Measurements from ENCODE around the gene LYST. TPM values are rescaled to one million over a fixed set of nuclear protein-coding genes. Genes with fewer than 3 reads are reported as not detected.
"Not testable (repeated sequence)": the region's sequence is repeated elsewhere in the genome, so short reads cannot be mapped to it uniquely, and the experiment has no call there.

Gene LYST
- polyA plus RNA-seq, 1 donor (not counting 4 experiments of a cell fraction or from before 2014, with no cell fraction given), result 24.7 TPM

DNA sequence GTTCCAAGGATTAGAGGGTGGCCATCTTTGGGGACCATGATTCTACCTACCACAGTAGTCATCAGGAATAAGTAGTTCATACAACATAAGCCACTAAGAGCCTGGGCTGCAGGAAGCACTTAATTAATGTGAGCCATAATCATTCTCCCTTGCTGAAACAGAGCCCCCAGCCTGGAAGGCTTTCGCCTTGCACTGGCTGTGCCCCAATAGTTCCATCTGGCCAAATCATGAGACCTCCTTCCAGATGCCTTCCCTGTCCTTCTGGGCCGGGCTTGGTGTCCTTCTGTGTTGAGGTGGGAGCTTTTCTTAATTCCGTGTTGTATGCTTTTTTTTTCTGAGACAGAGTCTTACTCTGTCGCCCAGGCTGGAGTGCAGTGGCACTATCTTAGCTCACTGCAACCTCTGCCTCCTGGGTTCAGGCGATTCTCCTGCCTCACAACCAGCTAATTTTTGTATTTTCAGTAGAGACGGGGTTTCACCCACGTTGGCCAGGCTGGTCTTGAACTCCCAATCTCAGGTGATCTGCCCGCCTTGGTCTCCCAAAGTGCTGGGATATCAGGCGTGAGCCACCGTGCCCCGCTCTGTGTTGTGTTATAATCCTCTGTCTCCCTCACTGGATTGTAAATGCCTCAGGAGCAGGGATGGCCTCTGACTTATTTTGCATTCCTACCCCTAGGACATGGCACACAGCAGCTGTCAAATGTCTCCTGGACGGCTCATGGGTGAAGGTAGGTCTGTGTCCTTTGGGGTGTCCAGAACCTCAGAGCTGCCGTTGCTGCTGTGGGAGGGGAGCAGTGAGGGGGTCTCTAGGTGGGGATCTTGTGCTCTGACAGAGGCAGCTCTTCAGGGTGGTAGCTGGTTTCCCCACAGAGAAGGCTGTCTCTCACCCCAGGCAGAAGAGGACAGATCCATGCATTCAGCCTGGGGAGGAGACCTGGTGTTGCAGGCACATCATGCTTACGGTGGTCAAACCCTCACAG lies 227.2 kb downstream of the LYST start:
- DNase-seq (ENCODE audit: low read depth, low spot score) (no peak), FAIRE-seq (no peak)
- peaks cover 8% of the 10 kb centered on the region for H3K4me1 ChIP-seq (ENCODE audit: control insufficient read depth, extremely low read depth, insufficient read depth, low read length)
- no peak overlapping the region for H3K4me3 ChIP-seq (ENCODE audit: control insufficient read depth in 2 of 3, extremely low read depth in 1 of 3, insufficient read depth in 2 of 3, low read depth in 1 of 3, low read length in 3 of 3)
- no peak overlapping the region for H2AFZ ChIP-seq (ENCODE audit: control insufficient read depth, low read length)
- no peaks in the 10 kb centered on the region for H4K20me1 ChIP-seq (ENCODE audit: control insufficient read depth, extremely low read depth, insufficient read depth, low read length)
- TF ChIP-seq EZH2 (IDR thresholded peaks at IDR 0.05; ENCODE audit: low read length), result no peak
- H3K27ac ChIP-seq (ENCODE audit: control insufficient read depth, insufficient read depth, low read length), result no peak overlapping the region
- no peaks in the 10 kb centered on the region for H3K9me1 ChIP-seq (ENCODE audit: control insufficient read depth, extremely low read depth, insufficient read depth, low read length)
- dilution Hi-C loops (cut with MboI; ENCODE audit: extremely low pct_ligation_motif_present, low sequenced_read_pairs), result no loop called here
- peaks cover 6% of the 10 kb centered on the region for H3K27me3 ChIP-seq (ENCODE audit: control insufficient read depth, extremely low read depth, insufficient read depth, low read length)
- H3K36me3 ChIP-seq (ENCODE audit: control insufficient read depth in 2 of 2, extremely low read depth in 1 of 2, insufficient read depth in 2 of 2, low read length in 2 of 2), result no peaks in the 10 kb centered on the region
- H3K9ac ChIP-seq (ENCODE audit: control insufficient read depth, extremely low read depth, insufficient read depth, low read length), result no peak overlapping the region
- no peak overlapping the region for H3K4me2 ChIP-seq (ENCODE audit: control insufficient read depth, extremely low read depth, insufficient read depth, low read depth, low read length)
- H3K9me3 ChIP-seq (ENCODE audit: control insufficient read depth, low read depth, low read length), result no peaks in the 10 kb centered on the region
- no peaks in the 10 kb centered on the region for H3K79me2 ChIP-seq (ENCODE audit: control insufficient read depth, insufficient read depth, low read length)

DNA sequence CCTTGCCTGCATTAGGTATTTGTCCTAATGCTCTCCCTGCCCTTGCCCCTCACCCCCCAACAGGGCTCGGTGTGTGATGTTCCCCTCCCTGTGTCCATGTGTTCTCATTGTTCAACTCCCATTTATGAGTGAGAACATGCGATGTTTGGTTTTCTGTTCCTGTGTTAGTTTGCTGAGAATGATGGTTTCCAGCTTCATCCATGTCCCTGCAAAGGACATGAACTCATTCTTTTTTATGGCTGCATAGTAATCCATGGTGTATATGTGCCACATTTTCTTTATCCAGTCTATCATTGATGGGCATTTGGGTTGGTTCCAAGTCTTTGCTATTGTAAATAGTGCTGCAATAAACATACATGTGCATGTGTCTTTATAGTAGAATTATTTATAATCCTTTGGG lies 228.1 kb downstream of the LYST start:
- H3K4me3 ChIP-seq (ENCODE audit: control insufficient read depth in 2 of 3, extremely low read depth in 1 of 3, insufficient read depth in 2 of 3, low read depth in 1 of 3, low read length in 3 of 3); FAIRE-seq; H3K36me3 ChIP-seq (ENCODE audit: control insufficient read depth in 2 of 2, extremely low read depth in 1 of 2, insufficient read depth in 2 of 2, low read length in 2 of 2); H2AFZ ChIP-seq (ENCODE audit: control insufficient read depth, low read length); H3K4me2 ChIP-seq (ENCODE audit: control insufficient read depth, extremely low read depth, insufficient read depth, low read depth, low read length); H3K9me3 ChIP-seq (ENCODE audit: control insufficient read depth, low read depth, low read length); H3K27me3 ChIP-seq (ENCODE audit: control insufficient read depth, extremely low read depth, insufficient read depth, low read length); H3K4me1 ChIP-seq (ENCODE audit: control insufficient read depth, extremely low read depth, insufficient read depth, low read length); dilution Hi-C loops (cut with MboI; ENCODE audit: extremely low pct_ligation_motif_present, low sequenced_read_pairs); DNase-seq (ENCODE audit: low read depth, low spot score); H3K79me2 ChIP-seq (ENCODE audit: control insufficient read depth, insufficient read depth, low read length); H4K20me1 ChIP-seq (ENCODE audit: control insufficient read depth, extremely low read depth, insufficient read depth, low read length); H3K27ac ChIP-seq (ENCODE audit: control insufficient read depth, insufficient read depth, low read length); H3K9me1 ChIP-seq (ENCODE audit: control insufficient read depth, extremely low read depth, insufficient read depth, low read length); H3K9ac ChIP-seq (ENCODE audit: control insufficient read depth, extremely low read depth, insufficient read depth, low read length): not testable (repeated sequence)

GRCh38 chr1:235637756-235638534 lies 228.8 kb downstream of the LYST start:
- Histone ChIP-seq H3K27me3 (ENCODE audit: control insufficient read depth, extremely low read depth, insufficient read depth, low read length) (no peaks in the 10 kb centered on the region), H3K9me1 (ENCODE audit: control insufficient read depth, extremely low read depth, insufficient read depth, low read length) (no peaks in the 10 kb centered on the region), H3K9me3 (ENCODE audit: control insufficient read depth, low read depth, low read length) (no peaks in the 10 kb centered on the region), H3K9ac (ENCODE audit: control insufficient read depth, extremely low read depth, insufficient read depth, low read length) (no peak overlapping the region), H3K79me2 (ENCODE audit: control insufficient read depth, insufficient read depth, low read length) (no peaks in the 10 kb centered on the region), H3K4me1 (ENCODE audit: control insufficient read depth, extremely low read depth, insufficient read depth, low read length) (peaks cover 8% of the 10 kb centered on the region), H4K20me1 (ENCODE audit: control insufficient read depth, extremely low read depth, insufficient read depth, low read length) (no peaks in the 10 kb centered on the region), H3K36me3 (ENCODE audit: control insufficient read depth in 2 of 2, extremely low read depth in 1 of 2, insufficient read depth in 2 of 2, low read length in 2 of 2) (no peaks in the 10 kb centered on the region), H3K4me2 (ENCODE audit: control insufficient read depth, extremely low read depth, insufficient read depth, low read depth, low read length) (no peak overlapping the region), H3K27ac (ENCODE audit: control insufficient read depth, insufficient read depth, low read length) (no peak overlapping the region), H3K4me3 (ENCODE audit: control insufficient read depth in 2 of 3, extremely low read depth in 1 of 3, insufficient read depth in 2 of 3, low read depth in 1 of 3, low read length in 3 of 3) (no peak overlapping the region), H2AFZ (ENCODE audit: control insufficient read depth, low read length) (no peak overlapping the region)
- DNase-seq (ENCODE audit: low read depth, low spot score) (no peak), FAIRE-seq (no peak)
- dilution Hi-C loops (cut with MboI; ENCODE audit: extremely low pct_ligation_motif_present, low sequenced_read_pairs), result no loop called here
- no peak for TF ChIP-seq EZH2 (IDR thresholded peaks at IDR 0.05; ENCODE audit: low read length)
- TF ChIP-seq, protein P1, sequence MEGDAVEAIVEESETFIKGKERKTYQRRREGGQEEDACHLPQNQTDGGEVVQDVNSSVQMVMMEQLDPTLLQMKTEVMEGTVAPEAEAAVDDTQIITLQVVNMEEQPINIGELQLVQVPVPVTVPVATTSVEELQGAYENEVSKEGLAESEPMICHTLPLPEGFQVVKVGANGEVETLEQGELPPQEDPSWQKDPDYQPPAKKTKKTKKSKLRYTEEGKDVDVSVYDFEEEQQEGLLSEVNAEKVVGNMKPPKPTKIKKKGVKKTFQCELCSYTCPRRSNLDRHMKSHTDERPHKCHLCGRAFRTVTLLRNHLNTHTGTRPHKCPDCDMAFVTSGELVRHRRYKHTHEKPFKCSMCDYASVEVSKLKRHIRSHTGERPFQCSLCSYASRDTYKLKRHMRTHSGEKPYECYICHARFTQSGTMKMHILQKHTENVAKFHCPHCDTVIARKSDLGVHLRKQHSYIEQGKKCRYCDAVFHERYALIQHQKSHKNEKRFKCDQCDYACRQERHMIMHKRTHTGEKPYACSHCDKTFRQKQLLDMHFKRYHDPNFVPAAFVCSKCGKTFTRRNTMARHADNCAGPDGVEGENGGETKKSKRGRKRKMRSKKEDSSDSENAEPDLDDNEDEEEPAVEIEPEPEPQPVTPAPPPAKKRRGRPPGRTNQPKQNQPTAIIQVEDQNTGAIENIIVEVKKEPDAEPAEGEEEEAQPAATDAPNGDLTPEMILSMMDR (optimal IDR thresholded peaks at IDR 0.05 in 1 of 3, IDR thresholded peaks at IDR 0.05 in 1 of 3, conservative IDR thresholded peaks at IDR 0.05 in 1 of 3; ENCODE audit: extremely low read depth in 1 of 3, insufficient read depth in 2 of 3, low read length in 3 of 3), result no peak
